HCT116 (cell line): ENCODE data around the gene NEURL3. TPM values are rescaled to one million over a fixed set of nuclear protein-coding genes. Genes with fewer than 3 reads are reported as not detected.

Source experiments
- ATAC-seq: fragments of 200-7000 bp; cut with Tn5 transposase; 2 replicates; pipeline ENCODE4 v1.9.1; 2020; ENCODE audit warnings: mild to moderate bottlenecking, moderate library complexity
- BruUV-seq: library from RNA; stranded (reverse); fragments of 400-500 nt; replicated peaks from 2 replicates; lab custom pipeline; 2021; lab: Mats Ljungman, UMichigan
- CTCF ChIA-PET: fragments of 300-600 bp; sonication (Branson Sonifier 250); formaldehyde crosslinking; loops from one replicate; lab custom pipeline; 2021; ENCODE audit warnings: antibody characterized with exemption; lab: Charles Lee
- POLR2A ChIA-PET: fragments of 300-600, 350-600 bp; sonication (Branson Sonifier 250); formaldehyde crosslinking; loops from one replicate; lab custom pipeline; 2021; ENCODE audit warnings: antibody characterized with exemption; lab: Charles Lee
- RAD21 ChIA-PET, 2 experiments: fragments of 300-600 bp; sonication (Branson Sonifier 250); formaldehyde crosslinking; loops; one replicate each; lab custom pipeline; 2023; ENCODE audit warnings: low total read pairs in 2 of 2; ENCODE audit not compliant: uncharacterized antibody in 2 of 2, unreplicated experiment in 2 of 2, low non-redundant PET in 1 of 2; lab: Charles Lee
- DNase-seq: peaks from one replicate; pipeline ENCODE4 v3.0.0-alpha.2; 2010; ENCODE audit warnings: low read depth, low spot score
- H2AFZ ChIP-seq: fragments of 200-600 bp; shearing (Covaris generic), sonication (generic); 2 replicates; pipeline ENCODE4 v1.6.1; 2017; ENCODE audit warnings: low read depth, mixed run types, mixed read lengths, antibody characterized with exemption, low read length; ENCODE audit not compliant: poor library complexity, severe bottlenecking
- H3K27ac ChIP-seq: 2 replicates; pipeline ENCODE4 v1.5.1; 2012; ENCODE audit warnings: low read depth, low read length
- H3K27me3 ChIP-seq: fragments of 200-600 bp; sonication (generic); 2 replicates; pipeline ENCODE4 v1.6.1; 2016; ENCODE audit warnings: mixed run types, low read length, mixed read lengths; ENCODE audit not compliant: insufficient read depth
- H3K36me3 ChIP-seq, 2 experiments: fragments of 200-500 bp in 1 of 2; fragments of 200-600 bp in 1 of 2; sonication (Bioruptor generic) in 1 of 2; sonication (generic) in 1 of 2; 2 replicates each; pipeline versions ENCODE4 v1.5.1 to v1.6.1; 2014 to 2016; ENCODE audit warnings: low read length in 2 of 2, inconsistent platforms in 1 of 2, mixed read lengths in 1 of 2, mixed run types in 1 of 2; ENCODE audit not compliant: insufficient read depth in 2 of 2, control insufficient read depth in 1 of 2
- H3K4me1 ChIP-seq, 2 experiments: fragments of 200-600 bp in 1 of 2; sonication (generic) in 1 of 2; 2 replicates each; pipeline versions ENCODE4 v1.5.1 to v1.6.1; 2012 to 2017; ENCODE audit warnings: low read length in 2 of 2, inconsistent platforms in 1 of 2, mild to moderate bottlenecking in 1 of 2, mixed read lengths in 1 of 2, mixed run types in 1 of 2, moderate library complexity in 1 of 2; ENCODE audit not compliant: insufficient read depth in 2 of 2, control insufficient read depth in 1 of 2
- H3K4me2 ChIP-seq: fragments of 200-600 bp; sonication (generic); 2 replicates; pipeline ENCODE4 v1.6.1; 2017; ENCODE audit warnings: mixed run types, low read length, mixed read lengths
- H3K4me3 ChIP-seq, 2 experiments: fragments of 200-600 bp in 1 of 2; sonication (generic) in 1 of 2; replicated peaks in 1 of 2; 2 replicates each; pipeline ENCODE4 v1.5.1; 2011 to 2016; ENCODE audit warnings: low read length in 2 of 2, control low read depth in 1 of 2, low read depth in 1 of 2, mild to moderate bottlenecking in 1 of 2, mixed read lengths in 1 of 2, mixed run types in 1 of 2
- H3K79me2 ChIP-seq: fragments of 200-600 bp; sonication (generic); 2 replicates; pipeline ENCODE4 v1.6.1; 2017; ENCODE audit warnings: mild to moderate bottlenecking, mixed run types, low read length, moderate library complexity, mixed read lengths; ENCODE audit not compliant: insufficient read depth
- H3K9ac ChIP-seq: fragments of 200-600 bp; sonication (generic); 2 replicates; pipeline ENCODE4 v1.6.1; 2016; ENCODE audit warnings: low read length, mixed read lengths
- H3K9me2 ChIP-seq: fragments of 200-600 bp; sonication (generic), shearing (Covaris generic); 2 replicates; pipeline ENCODE4 v1.6.1; 2017; ENCODE audit warnings: mixed run types, mild to moderate bottlenecking, moderate library complexity; ENCODE audit not compliant: insufficient read depth
- H3K9me3 ChIP-seq, 2 experiments: fragments of 200-500 bp in 1 of 2; fragments of 200-600 bp in 1 of 2; sonication (Bioruptor generic) in 1 of 2; sonication (generic) in 1 of 2; 2 replicates each; pipeline ENCODE4 v1.6.1; 2014 to 2017; ENCODE audit warnings: low read length in 2 of 2, mixed read lengths in 2 of 2, inconsistent platforms in 1 of 2, low read depth in 1 of 2, mild to moderate bottlenecking in 1 of 2, mixed run types in 1 of 2, moderate library complexity in 1 of 2; ENCODE audit not compliant: control insufficient read depth in 1 of 2, insufficient read depth in 1 of 2
- H4K20me1 ChIP-seq: fragments of 200-600 bp; sonication (generic), shearing (Covaris generic); 2 replicates; pipeline ENCODE4 v1.6.1; 2017; ENCODE audit warnings: mixed run types, mild to moderate bottlenecking, moderate library complexity; ENCODE audit not compliant: insufficient read depth
- EGR1 ChIP-seq: IDR thresholded peaks from 2 replicates; pipeline ENCODE4 v1.6.1; 2012; ENCODE audit warnings: low read depth
- ELF1 ChIP-seq: IDR thresholded peaks from 2 replicates; pipeline ENCODE4 v1.6.1; 2012; ENCODE audit warnings: low read depth, borderline replicate concordance
- EZH2phosphoT487 ChIP-seq: fragments of 200-600 bp; IDR thresholded peaks from 2 replicates; pipeline ENCODE4 v1.6.1; 2018; ENCODE audit warnings: antibody characterized with exemption, borderline replicate concordance
- POLR2A ChIP-seq: IDR thresholded peaks from 2 replicates; pipeline ENCODE4 v1.7.0; 2011; ENCODE audit warnings: borderline replicate concordance; ENCODE audit not compliant: insufficient read depth, insufficient read length; ENCODE audit errors: extremely low read depth
- SRF ChIP-seq: IDR thresholded peaks from 2 replicates; pipeline ENCODE4 v1.6.1; 2012; ENCODE audit warnings: low read depth
- intact Hi-C: fragments of 100-400 bp; cut with micrococcal nuclease; formaldehyde crosslinking; loops from 2 replicates; pipeline ENCODE4 v1.10.0; 2022
- total RNA-seq: library from RNA; stranded (reverse); gene quantifications from one replicate; pipeline ENCODE4 v1.2.1, GENCODE V29; 2021; ENCODE audit not compliant: unreplicated experiment
- TF ChIP-seq, protein P1 (sequence below): IDR thresholded peaks from 2 replicates; pipeline ENCODE4 v1.6.1; 2011; ENCODE audit warnings: mild to moderate bottlenecking, low read length, moderate library complexity; ENCODE audit not compliant: insufficient replicate concordance; ENCODE audit errors: extremely low read depth
- TF ChIP-seq, protein P2 (sequence below): IDR thresholded peaks from 2 replicates; pipeline ENCODE4 v1.6.1; 2012

Gene NEURL3
- total RNA-seq, 1 experiment from 2014 or later = not detected

DNA sequence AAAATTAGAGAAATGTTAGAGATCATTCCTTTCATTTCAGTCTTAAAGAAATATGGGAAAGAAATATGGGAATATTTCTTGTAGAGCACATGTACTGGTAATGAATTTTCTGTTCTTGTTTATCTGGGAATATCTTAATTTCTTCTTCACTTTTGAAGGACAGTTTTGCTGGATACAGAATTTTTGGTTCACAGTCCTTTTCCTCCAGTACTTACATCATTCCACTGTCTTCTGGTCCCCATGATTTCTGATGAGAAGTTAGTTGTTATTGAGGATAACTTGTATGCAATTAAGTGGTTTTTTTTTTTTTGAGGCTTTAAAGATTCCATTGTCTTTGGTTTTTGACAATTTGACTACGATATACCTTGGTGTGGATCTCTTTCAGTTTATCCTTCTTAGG is 11.0 kb downstream of the NEURL3 start:
- ATAC-seq (no peak), DNase-seq (no peak)
- RAD21 ChIA-PET = no interaction called here
- TF ChIP-seq EZH2phosphoT487 (no peak), ELF1 (no peak), EGR1 (no peak), SRF (no peak), POLR2A (no peak)
- TF ChIP-seq, protein P1, sequence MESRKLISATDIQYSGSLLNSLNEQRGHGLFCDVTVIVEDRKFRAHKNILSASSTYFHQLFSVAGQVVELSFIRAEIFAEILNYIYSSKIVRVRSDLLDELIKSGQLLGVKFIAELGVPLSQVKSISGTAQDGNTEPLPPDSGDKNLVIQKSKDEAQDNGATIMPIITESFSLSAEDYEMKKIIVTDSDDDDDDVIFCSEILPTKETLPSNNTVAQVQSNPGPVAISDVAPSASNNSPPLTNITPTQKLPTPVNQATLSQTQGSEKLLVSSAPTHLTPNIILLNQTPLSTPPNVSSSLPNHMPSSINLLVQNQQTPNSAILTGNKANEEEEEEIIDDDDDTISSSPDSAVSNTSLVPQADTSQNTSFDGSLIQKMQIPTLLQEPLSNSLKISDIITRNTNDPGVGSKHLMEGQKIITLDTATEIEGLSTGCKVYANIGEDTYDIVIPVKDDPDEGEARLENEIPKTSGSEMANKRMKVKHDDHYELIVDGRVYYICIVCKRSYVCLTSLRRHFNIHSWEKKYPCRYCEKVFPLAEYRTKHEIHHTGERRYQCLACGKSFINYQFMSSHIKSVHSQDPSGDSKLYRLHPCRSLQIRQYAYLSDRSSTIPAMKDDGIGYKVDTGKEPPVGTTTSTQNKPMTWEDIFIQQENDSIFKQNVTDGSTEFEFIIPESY = no peak
- TF ChIP-seq, protein P2, sequence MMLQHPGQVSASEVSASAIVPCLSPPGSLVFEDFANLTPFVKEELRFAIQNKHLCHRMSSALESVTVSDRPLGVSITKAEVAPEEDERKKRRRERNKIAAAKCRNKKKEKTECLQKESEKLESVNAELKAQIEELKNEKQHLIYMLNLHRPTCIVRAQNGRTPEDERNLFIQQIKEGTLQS = no peak
- H3K9me2 ChIP-seq = no peaks in the 10 kb centered on the region
- intact Hi-C loops = loop anchor here (5.0 kb wide), 1 partner anchor 87 kb away; no protein-coding TSS in a partner anchor
- POLR2A ChIA-PET = interaction anchor here (0.9 kb wide), 1 partner anchor 169 kb away, joined by 3 read pairs; the partner anchor contains the start of gene ITPRIPL1
- no peak overlapping the region for H3K4me2 ChIP-seq
- no peaks in the 10 kb centered on the region for H3K79me2 ChIP-seq
- no peaks in the 10 kb centered on the region; a peak in 1 of 4 replicates for H3K9me3 ChIP-seq
- peaks cover 16 to 22% of the 10 kb centered on the region in 2 experiments for H3K4me1 ChIP-seq
- no peak overlapping the region for H2AFZ ChIP-seq
- no peaks in the 10 kb centered on the region for H4K20me1 ChIP-seq
- H3K4me3 ChIP-seq = no peak overlapping the region
- no peaks in the 10 kb centered on the region for H3K36me3 ChIP-seq
- no peak overlapping the region for H3K27ac ChIP-seq
- CTCF ChIA-PET = interaction anchor here (1.9 kb wide), 1 partner anchor 15 kb away, joined by 5 read pairs; no protein-coding TSS in a partner anchor
- no peaks in the 10 kb centered on the region for H3K27me3 ChIP-seq
- no peak overlapping the region for H3K9ac ChIP-seq
- no TSS peak for BruUV-seq
